ENCODE results near the gene TTC27. TPM values are rescaled to one million over a fixed set of nuclear protein-coding genes. Genes with fewer than 3 reads are reported as not detected.
A peak's percentile ranks its signal among the peaks of the same experiment; 100 is the strongest.

TTC27 gene
- total and polyA plus RNA-seq, 2 of the 13 experiments (the other 11 are each of a cell fraction or from before 2014, with no cell fraction given) = 26.7 to 44.7 TPM

- intact Hi-C loops (cut with micrococcal nuclease; ENCODE audit: unreplicated experiment) (no loop called here), in situ Hi-C loops (cut with HindIII; ENCODE audit: extremely low pct_ligation_motif_present, low pct_unique_long_range_greater_than_20kb) (no loop called here)
- H3K4me3 ChIP-seq (replicated peaks in 1 of 3; ENCODE audit: insufficient read depth in 1 of 3, low read depth in 2 of 3, low read length in 3 of 3) = peak overlapping the region; percentile 73 to 98 (median 96); a peak in 5 of 6 replicates
- ATAC-seq (peak; percentile 57), FAIRE-seq (no peak), DNase-seq (ENCODE audit: low spot score) (peak; percentile 9)
- H3K27ac ChIP-seq (ENCODE audit: extremely low read length, insufficient read depth, low read length) = peak overlapping the region; percentile 28
- peak overlapping the region; percentile 84 for H3K4me2 ChIP-seq (ENCODE audit: low read depth, low read length)
- peak overlapping the region; percentile 48 for H2AFZ ChIP-seq (ENCODE audit: low read length)
- POLR2A ChIA-PET = interaction anchor here (0.9 to 1.3 kb wide), 5 partner anchors 13 to 588 kb away, joined by 3 to 9 read pairs (median 3); partner anchors contain the start of genes DPY30 and SLC30A6
- 83% methylated on average over 16 of the region's 16 CpGs for WGBS (ENCODE audit: low lambda C conversion rate)
- no peaks in the 10 kb centered on the region for H4K20me1 ChIP-seq (ENCODE audit: insufficient read depth, low read length)
- peaks cover 35% of the 10 kb centered on the region for H3K4me1 ChIP-seq (ENCODE audit: insufficient read depth, low read length)
- peak overlapping the region; percentile 95 for H3K9ac ChIP-seq (ENCODE audit: insufficient read depth, low read depth, low read length)
- TSS peak; percentile 59 for BruUV-seq (replicated peaks)
- CTCF ChIA-PET (ENCODE audit: low intra/inter-chr PET ratio, low total read pairs) = no interaction called here
- H3K9me3 ChIP-seq (ENCODE audit: low read length) = no peaks in the 10 kb centered on the region
- peaks cover 0 to 13% of the 10 kb centered on the region in 2 experiments; a peak in 4 of 5 replicates for H3K36me3 ChIP-seq (replicated peaks in 1 of 2; ENCODE audit: control insufficient read depth in 1 of 2, insufficient read depth in 2 of 2, low read length in 2 of 2)
- H3K27me3 ChIP-seq (ENCODE audit: control insufficient read depth in 1 of 2, insufficient read depth in 2 of 2, low read length in 2 of 2) = peaks cover 0 to 4% of the 10 kb centered on the region in 2 experiments; a peak in 1 of 5 replicates
- H3K79me2 ChIP-seq (ENCODE audit: insufficient read depth, low read length) = peaks cover 7% of the 10 kb centered on the region
- TF ChIP-seq GLI4 (CRISPR knock-in tag; IDR thresholded peaks at IDR 0.05; ENCODE audit: borderline replicate concordance) = no peak
- no peak for TF ChIP-seq ZNF143 (CRISPR knock-in tag; IDR thresholded peaks at IDR 0.05)
- peak; percentile 29; the same call in 1 of the 2 replicates for TF ChIP-seq MEIS2 (CRISPR knock-in tag; IDR thresholded peaks at IDR 0.05)
- no peak for TF ChIP-seq RFX1 (IDR thresholded peaks at IDR 0.05)
- TF ChIP-seq BRD4 (CRISPR knock-in tag; IDR thresholded peaks at IDR 0.05) = 0 out of 2 replicates have a peak, but pooled peaks have one; percentile 66
- no peak for TF ChIP-seq RBM22 (optimal IDR thresholded peaks at IDR 0.05; ENCODE audit: low read length)
- peak; percentile 3; the same call in 1 of the 2 replicates for TF ChIP-seq KAT7 (CRISPR knock-in tag; IDR thresholded peaks at IDR 0.05; ENCODE audit: borderline replicate concordance)
- TF ChIP-seq ZNF317 (CRISPR knock-in tag; IDR thresholded peaks at IDR 0.05) = 0 out of 2 replicates have a peak, but pooled peaks have one; percentile 10
- TF ChIP-seq, protein P1, sequence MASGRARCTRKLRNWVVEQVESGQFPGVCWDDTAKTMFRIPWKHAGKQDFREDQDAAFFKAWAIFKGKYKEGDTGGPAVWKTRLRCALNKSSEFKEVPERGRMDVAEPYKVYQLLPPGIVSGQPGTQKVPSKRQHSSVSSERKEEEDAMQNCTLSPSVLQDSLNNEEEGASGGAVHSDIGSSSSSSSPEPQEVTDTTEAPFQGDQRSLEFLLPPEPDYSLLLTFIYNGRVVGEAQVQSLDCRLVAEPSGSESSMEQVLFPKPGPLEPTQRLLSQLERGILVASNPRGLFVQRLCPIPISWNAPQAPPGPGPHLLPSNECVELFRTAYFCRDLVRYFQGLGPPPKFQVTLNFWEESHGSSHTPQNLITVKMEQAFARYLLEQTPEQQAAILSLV (CRISPR knock-in tag; IDR thresholded peaks at IDR 0.05; ENCODE audit: borderline replicate concordance) = 0 out of 2 replicates have a peak, but pooled peaks have one; percentile 17
- 0 out of 2 replicates have a peak, but pooled peaks have one; percentile 45 for TF ChIP-seq HES4 (CRISPR knock-in tag; IDR thresholded peaks at IDR 0.05; ENCODE audit: borderline replicate concordance)
- TF ChIP-seq, protein P2, sequence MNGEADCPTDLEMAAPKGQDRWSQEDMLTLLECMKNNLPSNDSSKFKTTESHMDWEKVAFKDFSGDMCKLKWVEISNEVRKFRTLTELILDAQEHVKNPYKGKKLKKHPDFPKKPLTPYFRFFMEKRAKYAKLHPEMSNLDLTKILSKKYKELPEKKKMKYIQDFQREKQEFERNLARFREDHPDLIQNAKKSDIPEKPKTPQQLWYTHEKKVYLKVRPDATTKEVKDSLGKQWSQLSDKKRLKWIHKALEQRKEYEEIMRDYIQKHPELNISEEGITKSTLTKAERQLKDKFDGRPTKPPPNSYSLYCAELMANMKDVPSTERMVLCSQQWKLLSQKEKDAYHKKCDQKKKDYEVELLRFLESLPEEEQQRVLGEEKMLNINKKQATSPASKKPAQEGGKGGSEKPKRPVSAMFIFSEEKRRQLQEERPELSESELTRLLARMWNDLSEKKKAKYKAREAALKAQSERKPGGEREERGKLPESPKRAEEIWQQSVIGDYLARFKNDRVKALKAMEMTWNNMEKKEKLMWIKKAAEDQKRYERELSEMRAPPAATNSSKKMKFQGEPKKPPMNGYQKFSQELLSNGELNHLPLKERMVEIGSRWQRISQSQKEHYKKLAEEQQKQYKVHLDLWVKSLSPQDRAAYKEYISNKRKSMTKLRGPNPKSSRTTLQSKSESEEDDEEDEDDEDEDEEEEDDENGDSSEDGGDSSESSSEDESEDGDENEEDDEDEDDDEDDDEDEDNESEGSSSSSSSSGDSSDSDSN (CRISPR knock-in tag; IDR thresholded peaks at IDR 0.05) = peak; percentile 48; the same call in 1 of the 2 replicates
- TF ChIP-seq RBM39 (IDR thresholded peaks at IDR 0.05; ENCODE audit: low read depth, low read length, poor library complexity, severe bottlenecking) = no peak
- TF ChIP-seq CHD4 (IDR thresholded peaks at IDR 0.05; ENCODE audit: borderline replicate concordance, low read length) = peak; percentile 77; the same call in 1 of the 2 replicates
- TF ChIP-seq ARID3A (IDR thresholded peaks at IDR 0.05; ENCODE audit: low read depth, low read length) = no peak
- 0 out of 2 replicates have a peak, but pooled peaks have one; percentile 28 for TF ChIP-seq ZBTB49 (CRISPR knock-in tag; IDR thresholded peaks at IDR 0.05; ENCODE audit: borderline replicate concordance)
- TF ChIP-seq WIZ (CRISPR knock-in tag; IDR thresholded peaks at IDR 0.05) = 0 out of 2 replicates have a peak, but pooled peaks have one; percentile 49
- peak; percentile 31; the same call in 1 of the 2 replicates for TF ChIP-seq NRL (CRISPR knock-in tag; IDR thresholded peaks at IDR 0.05; ENCODE audit: borderline replicate concordance)
Measured at GRCh38 chr2:32627441-32627813, 423 bp upstream of the TTC27 start.

Data from HepG2 (cell line).